T-cell (primary cell): ENCODE data around the gene VAMP2. TPM values are rescaled to one million over a fixed set of nuclear protein-coding genes. Genes with fewer than 3 reads are reported as not detected.
A peak's percentile ranks its signal among the peaks of the same experiment; 100 is the strongest.

Source experiments
- ATAC-seq, 4 experiments: fragments of 200-7000 bp in 3 of 4; fragments of 150-1000 bp in 1 of 4; cut with Tn5 transposase; replicated peaks in 1 of 4; 1 replicate in 3 of 4; 2 replicates in 1 of 4; pipeline ENCODE4 v1.10.0; 2021; ENCODE audit warnings: moderate library complexity in 3 of 4, mild to moderate bottlenecking in 2 of 4, moderate number of reproducible peaks in 1 of 4
- CTCF ChIA-PET, 2 donors: fragments of 300-600 bp; sonication (Branson Sonifier 250); formaldehyde crosslinking; loops; one replicate each; lab custom pipeline; 2022; ENCODE audit warnings: antibody characterized with exemption in 2 of 2; lab: Charles Lee
- POLR2A ChIA-PET, 2 donors: fragments of 300-600 bp; sonication (Branson Sonifier 250); formaldehyde crosslinking; loops; one replicate each; lab custom pipeline; 2022; ENCODE audit warnings: antibody characterized with exemption in 2 of 2; lab: Charles Lee
- DNase-seq, 35 experiments: peaks; one replicate each; pipeline versions ENCODE4 v3.0.0 to v3.0.0-alpha.2; 2013 to 2023
- H3K27ac ChIP-seq: one replicate; pipeline ENCODE4 v1.5.1; 2013; ENCODE audit warnings: low read length
- H3K27me3 ChIP-seq, 2 experiments: replicated peaks in 1 of 2; 1 replicate in 1 of 2; 2 replicates in 1 of 2; pipeline versions ENCODE4 v1.6.1 to v1.7.0; 2013; ENCODE audit warnings: low read length in 1 of 2, mixed read lengths in 1 of 2; ENCODE audit not compliant: control insufficient read depth in 2 of 2, insufficient read depth in 2 of 2; ENCODE audit errors: extremely low read depth in 1 of 2
- H3K36me3 ChIP-seq, 2 donors: 1 replicate in 1 of 2; 2 replicates in 1 of 2; pipeline versions ENCODE4 v1.6.1 to v1.7.0; 2013; ENCODE audit warnings: low read length in 1 of 2; ENCODE audit not compliant: control insufficient read depth in 2 of 2, insufficient read depth in 1 of 2; ENCODE audit errors: extremely low read depth in 1 of 2
- H3K4me1 ChIP-seq, 2 experiments: 1 replicate in 1 of 2; 2 replicates in 1 of 2; pipeline versions ENCODE4 v1.6.1 to v1.7.0; 2013; ENCODE audit warnings: low read length in 2 of 2, mixed read lengths in 1 of 2; ENCODE audit not compliant: insufficient read depth in 2 of 2, control insufficient read depth in 1 of 2; ENCODE audit errors: extremely low read depth in 1 of 2
- H3K4me3 ChIP-seq, 2 donors: 1 replicate in 1 of 2; 2 replicates in 1 of 2; pipeline versions ENCODE4 v1.5.1 to v1.7.0; 2013; ENCODE audit warnings: mild to moderate bottlenecking in 2 of 2, low read length in 1 of 2, moderate library complexity in 1 of 2; ENCODE audit not compliant: control insufficient read depth in 1 of 2; ENCODE audit errors: extremely low read depth in 1 of 2
- H3K9me3 ChIP-seq: 2 replicates; pipeline ENCODE4 v1.7.0; 2013
- H3K27ac Mint-ChIP-seq, 2 donors: one replicate each; pipeline ENCODE4 v1.8.0; 2020 to 2021; ENCODE audit warnings: mild to moderate bottlenecking in 2 of 2, mixed read lengths in 2 of 2
- H3K27me3 Mint-ChIP-seq, 2 donors: one replicate each; pipeline ENCODE4 v1.8.0; 2021 to 2022; ENCODE audit warnings: mixed read lengths in 2 of 2
- H3K36me3 Mint-ChIP-seq: one replicate; pipeline ENCODE4 v1.8.0; 2021; ENCODE audit warnings: mixed read lengths
- H3K4me1 Mint-ChIP-seq, 3 donors: one replicate each; pipeline ENCODE4 v1.8.0; 2020 to 2022; ENCODE audit warnings: mixed read lengths in 3 of 3, mild to moderate bottlenecking in 1 of 3
- H3K4me3 Mint-ChIP-seq, 3 donors: one replicate each; pipeline ENCODE4 v1.8.0; 2020 to 2022; ENCODE audit warnings: mild to moderate bottlenecking in 3 of 3, mixed read lengths in 3 of 3, moderate library complexity in 3 of 3
- H3K9me3 Mint-ChIP-seq, 3 donors: one replicate each; pipeline ENCODE4 v1.8.0; 2020 to 2022; ENCODE audit warnings: mixed read lengths in 3 of 3
- WGBS: methylation state at CpG from one replicate; pipeline ENCODE4 v1.1.5; 2013; ENCODE audit warnings: missing lambda C conversion rate; ENCODE audit not compliant: insufficient coverage; 5-methylcytosine and 5-hydroxymethylcytosine counted together
- total RNA-seq, 35 experiments: library from RNA in 6 of 35; stranded (reverse) in 6 of 35; fragments of 120-200 nt in 1 of 35; gene quantifications; one replicate each; pipeline versions ENCODE4 v1.2.1 to v1.2.4 and lab custom pipeline; 2013 to 2026

The VAMP2 gene
- total RNA-seq, 5 donors from 2014 or later (not counting 1 experiment from before 2014, with no cell fraction given): 160 to 243 (median 186) TPM

- H3K9me3 Mint-ChIP-seq: no peaks in the 10 kb centered on the region
- no peaks in the 10 kb centered on the region for H3K9me3 ChIP-seq
- H3K36me3 Mint-ChIP-seq: no peaks in the 10 kb centered on the region
- peaks cover 36 to 54% of the 10 kb centered on the region in 2 experiments for H3K4me1 ChIP-seq
- H3K27ac Mint-ChIP-seq: peak within 1 kb of the TSS; percentile 95
- DNase-seq (peak in 3 of 35 experiments; percentile 9 to 48 (median 11)), ATAC-seq (peak in 3 of 4 experiments; percentile 1 to 4 (median 3))
- H3K27ac ChIP-seq: peak within 1 kb of the TSS; percentile 51
- no peaks in the 10 kb centered on the region for H3K36me3 ChIP-seq
- H3K4me3 Mint-ChIP-seq: peak within 1 kb of the TSS; percentile 88 to 91 (median 89)
- 1% methylated on average over 14 of the region's 33 CpGs for WGBS
- H3K27me3 Mint-ChIP-seq: peaks cover 36 to 67% of the 10 kb centered on the region in 2 donors
- peaks cover 8 to 75% of the 10 kb centered on the region in 2 experiments for H3K27me3 ChIP-seq
- ChIA-PET CTCF (interaction anchor here (0.6 to 2.7 kb wide), 17 partner anchors 20 to 232 kb away, joined by 3 to 27 read pairs (median 7); partner anchors contain the start of gene SLC25A35 (in 1 of the 2)), POLR2A (interaction anchor here (0.5 to 2.2 kb wide), 4 partner anchors 38 to 202 kb away, joined by 3 to 12 read pairs (median 8); partner anchors contain the start of gene AURKB (in 1 of the 2))
- peaks cover 46 to 54% (median 52%) of the 10 kb centered on the region in 3 donors for H3K4me1 Mint-ChIP-seq
- peak within 1 kb of the TSS; percentile 73 to 99 for H3K4me3 ChIP-seq
These were observed 44.6 kb downstream of the VAMP2 start, which contains the start of gene ALOXE3 for GRCh38 chr17:8117980-8118768. Gene ALOXE3, minus strand, starts transcription at chr17:8118514. Its CDS starts 524 bp downstream, at chr17:8117990.

- CTCF ChIA-PET: interaction anchor here in 1 of 2 donors (0.6 to 0.9 kb wide), 2 partner anchors 43 to 518 kb away, joined by 3 read pairs; no protein-coding TSS in a partner anchor
- no peaks in the 10 kb centered on the region for H3K36me3 ChIP-seq
- H3K27ac ChIP-seq: no peak overlapping the region
- WGBS: 5% methylated on average over 12 of the region's 18 CpGs
- H3K4me1 ChIP-seq: peaks cover 29 to 47% of the 10 kb centered on the region in 2 experiments
- Mint-ChIP-seq H3K27me3 (peaks cover 34 to 68% of the 10 kb centered on the region in 2 donors), H3K4me1 (peaks cover 41 to 47% (median 46%) of the 10 kb centered on the region in 3 donors), H3K4me3 (peak overlapping the region; percentile 88 to 91 (median 89)), H3K27ac (peak overlapping the region in 1 of 2 donors; percentile 36), H3K9me3 (no peaks in the 10 kb centered on the region), H3K36me3 (no peaks in the 10 kb centered on the region)
- H3K4me3 ChIP-seq: peak overlapping the region; percentile 73 to 99
- no peak for ATAC-seq
- no peaks in the 10 kb centered on the region for H3K9me3 ChIP-seq
- POLR2A ChIA-PET: no interaction called here
- no peak for DNase-seq
- H3K27me3 ChIP-seq: peaks cover 8 to 73% of the 10 kb centered on the region in 2 experiments
These were observed 45.3 kb downstream of the VAMP2 start for GRCh38 chr17:8117367-8117979.

- Mint-ChIP-seq H3K36me3 (no peaks in the 10 kb centered on the region), H3K27ac (no peak overlapping the region), H3K4me3 (peak overlapping the region in 2 of 3 donors; percentile 10 to 91), H3K4me1 (peaks cover 39 to 44% (median 42%) of the 10 kb centered on the region in 3 donors), H3K9me3 (no peaks in the 10 kb centered on the region), H3K27me3 (peaks cover 34 to 69% of the 10 kb centered on the region in 2 donors)
- DNase-seq (no peak), ATAC-seq (no peak)
- Histone ChIP-seq H3K36me3 (no peaks in the 10 kb centered on the region), H3K4me1 (peaks cover 25 to 40% of the 10 kb centered on the region in 2 experiments), H3K27ac (no peak overlapping the region), H3K27me3 (peaks cover 8 to 73% of the 10 kb centered on the region in 2 experiments), H3K4me3 (no peak overlapping the region), H3K9me3 (no peaks in the 10 kb centered on the region)
- 65% methylated on average over 11 of the region's 18 CpGs for WGBS
- CTCF ChIA-PET: interaction anchor here in 1 of 2 donors (0.6 to 0.9 kb wide), 2 partner anchors 42 to 519 kb away, joined by 3 read pairs; no protein-coding TSS in a partner anchor
- POLR2A ChIA-PET: no interaction called here
These were observed 46.0 kb downstream of the VAMP2 start for GRCh38 chr17:8116776-8117175.

GRCh38 chr17:8110907-8111306 is 51.8 kb downstream of the VAMP2 start:
- Histone ChIP-seq H3K27ac (no peak overlapping the region), H3K36me3 (no peaks in the 10 kb centered on the region), H3K9me3 (no peaks in the 10 kb centered on the region), H3K27me3 (peaks cover 8 to 70% of the 10 kb centered on the region in 2 experiments), H3K4me1 (peaks cover 0 to 10% of the 10 kb centered on the region in 2 experiments), H3K4me3 (no peak overlapping the region)
- Mint-ChIP-seq H3K36me3 (no peaks in the 10 kb centered on the region), H3K4me3 (peak overlapping the region in 2 of 3 donors; percentile 16 to 47), H3K4me1 (peaks cover 0 to 4% (median 4%) of the 10 kb centered on the region in 3 donors), H3K27ac (no peak overlapping the region), H3K27me3 (peaks cover 23 to 38% of the 10 kb centered on the region in 2 donors), H3K9me3 (no peaks in the 10 kb centered on the region)
- 96% methylated on average over 6 of the region's 6 CpGs for WGBS
- POLR2A ChIA-PET: interaction anchor here (0.6 to 0.9 kb wide), 2 partner anchors 31 to 436 kb away, joined by 3 to 5 read pairs; no protein-coding TSS in a partner anchor
- DNase-seq: no peak
- ATAC-seq: no peak
- CTCF ChIA-PET: interaction anchor here (0.6 to 2.4 kb wide), 15 partner anchors 8 to 789 kb away, joined by 3 to 14 read pairs (median 5); no protein-coding TSS in a partner anchor

- DNase-seq: no peak
- Mint-ChIP-seq H3K9me3 (no peaks in the 10 kb centered on the region), H3K27ac (no peak overlapping the region), H3K4me1 (peaks cover 0 to 4% (median 4%) of the 10 kb centered on the region in 3 donors), H3K4me3 (peak overlapping the region in 2 of 3 donors; percentile 47 to 60), H3K27me3 (peaks cover 20 to 34% of the 10 kb centered on the region in 2 donors), H3K36me3 (no peaks in the 10 kb centered on the region)
- CTCF ChIA-PET: interaction anchor here (0.6 to 2.4 kb wide), 18 partner anchors 9 to 789 kb away, joined by 3 to 14 read pairs (median 5); no protein-coding TSS in a partner anchor
- POLR2A ChIA-PET: interaction anchor here (0.6 to 0.9 kb wide), 2 partner anchors 31 to 435 kb away, joined by 3 to 5 read pairs; no protein-coding TSS in a partner anchor
- peaks cover 0 to 10% of the 10 kb centered on the region in 2 experiments for H3K4me1 ChIP-seq
- H3K36me3 ChIP-seq: no peaks in the 10 kb centered on the region
- H3K27ac ChIP-seq: no peak overlapping the region
- WGBS: 36% methylated on average over 4 of the region's 10 CpGs
- H3K9me3 ChIP-seq: no peaks in the 10 kb centered on the region
- no peak for ATAC-seq
- H3K4me3 ChIP-seq: peak overlapping the region in 1 of 2 donors; percentile 46
- peaks cover 5 to 66% of the 10 kb centered on the region in 2 experiments for H3K27me3 ChIP-seq
These were observed 52.3 kb downstream of the VAMP2 start for GRCh38 chr17:8110456-8110804.
